ENCODE measurements around the gene RTP3. TPM values are rescaled to one million over a fixed set of nuclear protein-coding genes. Genes with fewer than 3 reads are reported as not detected.
"Not testable (repeated sequence)": the region's sequence is repeated elsewhere in the genome, so short reads cannot be mapped to it uniquely, and the experiment has no call there.

The RTP3 gene
- total and polyA plus RNA-seq, 2 of the 8 experiments (the other 6 are each of a cell fraction or from before 2014, with no cell fraction given): 0.08 TPM; not detected in 1

DNA sequence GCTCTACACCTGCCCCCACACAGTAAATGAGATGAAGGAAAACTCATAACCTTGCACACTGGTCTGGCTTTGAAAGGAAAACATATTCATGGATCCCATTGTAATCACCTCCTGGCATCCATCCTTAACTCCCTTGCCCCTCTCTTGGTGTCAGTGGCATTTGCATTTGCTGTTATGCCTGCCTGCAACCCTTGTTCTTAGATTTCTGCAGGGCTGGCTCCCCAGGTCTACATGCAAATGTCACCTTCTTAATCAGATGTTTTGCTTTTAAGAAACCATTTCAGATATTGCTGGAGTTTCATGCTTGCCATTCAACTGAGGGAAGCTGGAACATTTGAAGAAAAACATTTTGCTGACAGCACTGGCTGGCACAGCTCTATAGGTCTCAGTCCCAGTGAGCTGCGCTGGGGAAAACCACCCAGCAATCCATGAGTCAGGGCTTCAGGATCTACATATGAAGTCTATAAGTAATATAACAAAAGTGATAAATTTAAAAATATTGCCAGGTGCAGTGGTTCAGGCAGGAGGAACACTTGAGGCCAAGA lies 49.2 kb downstream of the RTP3 start (continued):
- TF ChIP-seq JUN (IDR thresholded peaks at IDR 0.05; ENCODE audit: low read depth, low read length): no peak
- TF ChIP-seq FOSL1 (IDR thresholded peaks at IDR 0.05; ENCODE audit: insufficient read depth, low read depth, low read length): no peak
- no peak for TF ChIP-seq TAF1 (IDR thresholded peaks at IDR 0.05; ENCODE audit: low read depth, low read length)
- no peak for TF ChIP-seq ATF3 (IDR thresholded peaks at IDR 0.05; ENCODE audit: insufficient read depth, low read depth, low read length)
- no peak for TF ChIP-seq ASH2L (IDR thresholded peaks at IDR 0.05; ENCODE audit: low read length)
- no peak for TF ChIP-seq SIX5 (IDR thresholded peaks at IDR 0.05; ENCODE audit: low read depth, low read length)
- TF ChIP-seq E2F6 (IDR thresholded peaks at IDR 0.05): no peak
- no peak for TF ChIP-seq HDAC2 (IDR thresholded peaks at IDR 0.05; ENCODE audit: borderline replicate concordance in 1 of 2, low read depth in 2 of 2, low read length in 2 of 2)
- TF ChIP-seq, protein P1, sequence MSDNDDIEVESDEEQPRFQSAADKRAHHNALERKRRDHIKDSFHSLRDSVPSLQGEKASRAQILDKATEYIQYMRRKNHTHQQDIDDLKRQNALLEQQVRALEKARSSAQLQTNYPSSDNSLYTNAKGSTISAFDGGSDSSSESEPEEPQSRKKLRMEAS (IDR thresholded peaks at IDR 0.05): no peak

GRCh38 chr3:46548611-46549010 lies 50.8 kb downstream of the RTP3 start:
- not testable (repeated sequence) for H4K5ac ChIP-seq (ENCODE audit: insufficient read length, low read depth, low read length); H4K8ac ChIP-seq (ENCODE audit: extremely low read depth, insufficient read depth, low read length); H3K79me2 ChIP-seq (ENCODE audit: control insufficient read depth in 1 of 2, insufficient read depth in 2 of 2, low read length in 2 of 2); H2BK20ac ChIP-seq (ENCODE audit: low read length); H3K27me3 ChIP-seq (replicated peaks in 1 of 4; ENCODE audit: control insufficient read depth in 3 of 4, extremely low read depth in 1 of 4, insufficient read depth in 3 of 4, low read length in 3 of 4); H4K91ac ChIP-seq (replicated peaks; ENCODE audit: insufficient read length, low read length); H3K79me1 ChIP-seq (ENCODE audit: low read depth, low read length); H3K56ac ChIP-seq (replicated peaks; ENCODE audit: insufficient read length, low read depth, low read length); H2BK120ac ChIP-seq (replicated peaks; ENCODE audit: low read depth, low read length); H2AK5ac ChIP-seq (ENCODE audit: low read depth, low read length); H3K23me2 ChIP-seq (ENCODE audit: low read depth, low read length); FAIRE-seq; H3K4me2 ChIP-seq (ENCODE audit: insufficient read depth in 1 of 2, low read depth in 2 of 2, low read length in 2 of 2); H2BK15ac ChIP-seq (ENCODE audit: low read length); H3K27ac ChIP-seq (ENCODE audit: low read depth, low read length); H2AFZ ChIP-seq (ENCODE audit: low read length); H3K9ac ChIP-seq (replicated peaks in 1 of 4; ENCODE audit: extremely low read depth in 1 of 4, low read depth in 3 of 4, low read length in 3 of 4); H3K18ac ChIP-seq (ENCODE audit: extremely low read depth, low read length); H3K23ac ChIP-seq (ENCODE audit: insufficient read length); H2BK5ac ChIP-seq (ENCODE audit: low read depth, low read length); DNase-seq (ENCODE audit: low read depth in 1 of 2, low spot score in 2 of 2); H3K4me3 ChIP-seq (ENCODE audit: extremely low read depth in 1 of 4, insufficient read depth in 2 of 4, low read depth in 3 of 4, low read length in 4 of 4); H2BK12ac ChIP-seq (ENCODE audit: low read depth, low read length); H3K4ac ChIP-seq (replicated peaks; ENCODE audit: insufficient read length, low read depth, low read length); H4K20me1 ChIP-seq (replicated peaks in 1 of 2; ENCODE audit: control insufficient read depth in 1 of 2, insufficient read depth in 2 of 2, low read length in 2 of 2); H3K14ac ChIP-seq (ENCODE audit: insufficient read length)
- ChIA-PET POLR2A (ENCODE audit: partially characterized antibody) (interaction anchor here (0.7 to 8.3 kb wide), 6 partner anchors 11 to 63 kb away, joined by 3 to 145 read pairs (median 8); a partner anchor contains a TSS), CTCF (ENCODE audit: partially characterized antibody) (interaction anchor here (1.2 to 1.7 kb wide), 8 partner anchors 9 to 99 kb away, joined by 3 to 8 read pairs (median 4); partner anchors contain the start of gene RTP3)
- peaks cover 0 to 10% (median 3%) of the 10 kb centered on the region in 4 experiments; a peak in 2 of 8 replicates for H3K36me3 ChIP-seq (ENCODE audit: control insufficient read depth in 2 of 4, insufficient read depth in 4 of 4, low read length in 3 of 4)
- peaks cover 12 to 20% (median 16%) of the 10 kb centered on the region in 4 experiments for H3K4me1 ChIP-seq (replicated peaks in 1 of 4; ENCODE audit: control insufficient read depth in 3 of 4, insufficient read depth in 4 of 4, low read length in 3 of 4)
- peaks cover 13 to 18% of the 10 kb centered on the region in 2 experiments for H3K9me3 ChIP-seq (ENCODE audit: insufficient read depth in 2 of 2, low read depth in 1 of 2, low read length in 1 of 2)
- 95% methylated on average over 3 of the region's 3 CpGs; no CpG with 5 or more reads in 1 of the 2 experiments for WGBS, 2 experiments (ENCODE audit: extremely low coverage in 1 of 2, insufficient coverage in 1 of 2, insufficient read length in 1 of 2, insufficient replicate concordance in 2 of 2, low coverage in 1 of 2, low lambda C conversion rate in 2 of 2, missing lambda C conversion rate in 1 of 2)
